Measurements from ENCODE around the gene DHDH.

The DHDH gene

GRCh38 chr19:48966541-48967345 is 33.2 kb downstream of the DHDH start:
- H3K36me3 ChIP-seq (ENCODE audit: control insufficient read depth, insufficient read depth, low read length), result peaks cover 21% of the 10 kb centered on the region

GRCh38 chr19:48967346-48968178 is 34.1 kb downstream of the DHDH start:
- no CpG with 5 or more reads among the region's 14 CpGs for WGBS (ENCODE audit: insufficient coverage, insufficient read length)
- H3K27ac ChIP-seq (ENCODE audit: low read length), result no peak overlapping the region
- H3K27me3 ChIP-seq (ENCODE audit: control insufficient read depth, insufficient read depth, low read length), result no peaks in the 10 kb centered on the region
- no peaks in the 10 kb centered on the region for H3K9me3 ChIP-seq (ENCODE audit: control insufficient read depth, insufficient read depth, low read length)
- no peak overlapping the region for H3K4me3 ChIP-seq (ENCODE audit: low read length)
- DNase-seq (ENCODE audit: low read depth, low spot score), result no peak
- peaks cover 2% of the 10 kb centered on the region; the same call in 1 of the 2 replicates for H3K4me1 ChIP-seq (ENCODE audit: control insufficient read depth, insufficient read depth, low read length)
- H3K36me3 ChIP-seq (ENCODE audit: control insufficient read depth, insufficient read depth, low read length), result peaks cover 18% of the 10 kb centered on the region

More at GRCh38 chr19:48966541-48967345, 33.2 kb downstream of the DHDH start:
- Histone ChIP-seq H3K4me1 (ENCODE audit: control insufficient read depth, insufficient read depth, low read length) (peaks cover 6% of the 10 kb centered on the region; the same call in 1 of the 2 replicates), H3K27me3 (ENCODE audit: control insufficient read depth, insufficient read depth, low read length) (no peaks in the 10 kb centered on the region), H3K27ac (ENCODE audit: low read length) (no peak overlapping the region), H3K4me3 (ENCODE audit: low read length) (no peak overlapping the region; the same call in 1 of the 2 replicates), H3K9me3 (ENCODE audit: control insufficient read depth, insufficient read depth, low read length) (no peaks in the 10 kb centered on the region)
- no peak for DNase-seq (ENCODE audit: low read depth, low spot score)
- no CpG with 5 or more reads among the region's 10 CpGs for WGBS (ENCODE audit: insufficient coverage, insufficient read length)

- WGBS (ENCODE audit: insufficient coverage, insufficient read length), result no CpG with 5 or more reads among the region's 4 CpGs
- no peaks in the 10 kb centered on the region for H3K9me3 ChIP-seq (ENCODE audit: control insufficient read depth, insufficient read depth, low read length)
- no peak overlapping the region for H3K27ac ChIP-seq (ENCODE audit: low read length)
- H3K27me3 ChIP-seq (ENCODE audit: control insufficient read depth, insufficient read depth, low read length), result no peaks in the 10 kb centered on the region
- 0 out of 2 replicates have a peak, but pooled peaks cover 2% of the 10 kb centered on the region for H3K4me1 ChIP-seq (ENCODE audit: control insufficient read depth, insufficient read depth, low read length)
- H3K36me3 ChIP-seq (ENCODE audit: control insufficient read depth, insufficient read depth, low read length), result peaks cover 18% of the 10 kb centered on the region
- no peak overlapping the region for H3K4me3 ChIP-seq (ENCODE audit: low read length)
- DNase-seq (ENCODE audit: low read depth, low spot score), result no peak
Measured at GRCh38 chr19:48968179-48968661, 34.7 kb downstream of the DHDH start.

- no peak overlapping the region for H3K4me3 ChIP-seq (ENCODE audit: low read length)
- no CpG with 5 or more reads among the region's 15 CpGs for WGBS (ENCODE audit: insufficient coverage, insufficient read length)
- DNase-seq (ENCODE audit: low read depth, low spot score), result no peak
- no peaks in the 10 kb centered on the region for H3K27me3 ChIP-seq (ENCODE audit: control insufficient read depth, insufficient read depth, low read length)
- H3K27ac ChIP-seq (ENCODE audit: low read length), result no peak overlapping the region
- H3K9me3 ChIP-seq (ENCODE audit: control insufficient read depth, insufficient read depth, low read length), result no peaks in the 10 kb centered on the region
- peaks cover 20% of the 10 kb centered on the region for H3K36me3 ChIP-seq (ENCODE audit: control insufficient read depth, insufficient read depth, low read length)
- 0 out of 2 replicates have a peak, but pooled peaks cover 2% of the 10 kb centered on the region for H3K4me1 ChIP-seq (ENCODE audit: control insufficient read depth, insufficient read depth, low read length)
Measured at GRCh38 chr19:48968813-48969218, 35.3 kb downstream of the DHDH start.

- H3K36me3 ChIP-seq (ENCODE audit: control insufficient read depth, insufficient read depth, low read length), result peaks cover 27% of the 10 kb centered on the region
- no peak overlapping the region for H3K27ac ChIP-seq (ENCODE audit: low read length)
- H3K27me3 ChIP-seq (ENCODE audit: control insufficient read depth, insufficient read depth, low read length), result no peaks in the 10 kb centered on the region
- no peaks in the 10 kb centered on the region for H3K9me3 ChIP-seq (ENCODE audit: control insufficient read depth, insufficient read depth, low read length)
- DNase-seq (ENCODE audit: low read depth, low spot score), result no peak
- no peak overlapping the region for H3K4me3 ChIP-seq (ENCODE audit: low read length)
- no peaks in the 10 kb centered on the region for H3K4me1 ChIP-seq (ENCODE audit: control insufficient read depth, insufficient read depth, low read length)
- WGBS (ENCODE audit: insufficient coverage, insufficient read length), result no CpG with 5 or more reads among the region's 45 CpGs
Measured at GRCh38 chr19:48969276-48970138, 36.0 kb downstream of the DHDH start.

- WGBS (ENCODE audit: insufficient coverage, insufficient read length), result no CpG with 5 or more reads among the region's 23 CpGs
- H3K4me3 ChIP-seq (ENCODE audit: low read length), result no peak overlapping the region
- H3K27me3 ChIP-seq (ENCODE audit: control insufficient read depth, insufficient read depth, low read length), result no peaks in the 10 kb centered on the region
- no peak for DNase-seq (ENCODE audit: low read depth, low spot score)
- peaks cover 28% of the 10 kb centered on the region for H3K36me3 ChIP-seq (ENCODE audit: control insufficient read depth, insufficient read depth, low read length)
- no peaks in the 10 kb centered on the region for H3K4me1 ChIP-seq (ENCODE audit: control insufficient read depth, insufficient read depth, low read length)
- H3K9me3 ChIP-seq (ENCODE audit: control insufficient read depth, insufficient read depth, low read length), result no peaks in the 10 kb centered on the region
- H3K27ac ChIP-seq (ENCODE audit: low read length), result no peak overlapping the region
Measured at GRCh38 chr19:48970139-48970766, 36.8 kb downstream of the DHDH start.

- H3K9me3 ChIP-seq (ENCODE audit: control insufficient read depth, insufficient read depth, low read length), result no peaks in the 10 kb centered on the region
- H3K36me3 ChIP-seq (ENCODE audit: control insufficient read depth, insufficient read depth, low read length), result peaks cover 28% of the 10 kb centered on the region
- H3K4me1 ChIP-seq (ENCODE audit: control insufficient read depth, insufficient read depth, low read length), result no peaks in the 10 kb centered on the region
- H3K4me3 ChIP-seq (ENCODE audit: low read length), result no peak overlapping the region
- WGBS (ENCODE audit: insufficient coverage, insufficient read length), result no CpG with 5 or more reads among the region's 19 CpGs
- no peak for DNase-seq (ENCODE audit: low read depth, low spot score)
- H3K27ac ChIP-seq (ENCODE audit: low read length), result no peak overlapping the region
- H3K27me3 ChIP-seq (ENCODE audit: control insufficient read depth, insufficient read depth, low read length), result no peaks in the 10 kb centered on the region
Measured at GRCh38 chr19:48970923-48971395, 37.5 kb downstream of the DHDH start.

GRCh38 chr19:48975947-48976847 is 42.7 kb downstream of the DHDH start:
- Histone ChIP-seq H3K36me3 (ENCODE audit: control insufficient read depth, insufficient read depth, low read length) (peaks cover 12% of the 10 kb centered on the region; the same call in 1 of the 2 replicates), H3K27me3 (ENCODE audit: control insufficient read depth, insufficient read depth, low read length) (no peaks in the 10 kb centered on the region), H3K4me1 (ENCODE audit: control insufficient read depth, insufficient read depth, low read length) (no peaks in the 10 kb centered on the region), H3K9me3 (ENCODE audit: control insufficient read depth, insufficient read depth, low read length) (no peaks in the 10 kb centered on the region), H3K4me3 (ENCODE audit: low read length) (no peak overlapping the region), H3K27ac (ENCODE audit: low read length) (no peak overlapping the region)
- no CpG with 5 or more reads among the region's 13 CpGs for WGBS (ENCODE audit: insufficient coverage, insufficient read length)
- no peak for DNase-seq (ENCODE audit: low read depth, low spot score)

- no peak overlapping the region for H3K27ac ChIP-seq (ENCODE audit: low read length)
- H3K9me3 ChIP-seq (ENCODE audit: control insufficient read depth, insufficient read depth, low read length), result no peaks in the 10 kb centered on the region
- H3K27me3 ChIP-seq (ENCODE audit: control insufficient read depth, insufficient read depth, low read length), result no peaks in the 10 kb centered on the region
- DNase-seq (ENCODE audit: low read depth, low spot score), result no peak
- no peak overlapping the region for H3K4me3 ChIP-seq (ENCODE audit: low read length)
- peaks cover 14% of the 10 kb centered on the region; the same call in 1 of the 2 replicates for H3K36me3 ChIP-seq (ENCODE audit: control insufficient read depth, insufficient read depth, low read length)
- WGBS (ENCODE audit: insufficient coverage, insufficient read length), result no CpG with 5 or more reads among the region's 2 CpGs
- no peaks in the 10 kb centered on the region for H3K4me1 ChIP-seq (ENCODE audit: control insufficient read depth, insufficient read depth, low read length)
Measured at GRCh38 chr19:48977061-48977460, 43.6 kb downstream of the DHDH start.

Measured in iPS DF 6.9 (cell line).